Lung microvascular endothelial cell (primary cell): ENCODE measurements around the gene RAPGEFL1. TPM values are rescaled to one million over a fixed set of nuclear protein-coding genes. Genes with fewer than 3 reads are reported as not detected.
"Not testable (repeated sequence)": the region's sequence is repeated elsewhere in the genome, so short reads cannot be mapped to it uniquely, and the experiment has no call there.

Source experiments
- DNase-seq, 2 donors: peaks; one replicate each; pipeline versions ENCODE4 v3.0.0 to v3.0.0-alpha.2; 2010; ENCODE audit warnings: low read depth in 2 of 2
- total RNA-seq: library from RNA; depleted of rRNA; stranded (reverse); fragments of >200 nt; gene quantifications from 2 replicates; pipeline ENCODE4 v1.2.1, GENCODE V29; 2014

Gene RAPGEFL1
- total RNA-seq, 1 donor from 2014 or later: 0.79 TPM

- DNase-seq: peak; percentile 33 to 89
Measured at GRCh38 chr17:40203131-40203530, 25.9 kb downstream of the RAPGEFL1 start.

DNA sequence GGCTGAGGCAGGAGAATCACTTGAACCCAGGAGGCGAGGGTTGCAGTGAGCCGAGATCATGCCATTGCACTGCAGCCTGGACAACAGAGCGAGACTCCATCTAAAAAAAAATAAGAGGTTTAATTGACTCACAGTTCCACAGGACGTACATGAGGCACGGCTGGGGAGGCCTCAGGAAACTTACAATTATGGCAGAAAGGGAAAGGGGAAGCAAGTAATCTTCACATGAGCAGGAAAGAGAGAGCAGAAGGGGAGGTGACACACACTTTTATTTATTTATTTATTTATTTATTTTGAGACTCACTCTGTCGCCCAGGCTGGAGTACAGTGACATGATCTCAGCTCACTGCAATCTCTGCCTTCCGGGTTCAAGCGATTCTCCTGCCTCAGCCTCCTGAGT lies 28.9 kb downstream of the RAPGEFL1 start:
- DNase-seq: peak in 1 of 2 donors; percentile 28

- no peak for DNase-seq
Measured at GRCh38 chr17:40209404-40210093, 32.3 kb downstream of the RAPGEFL1 start.

DNA sequence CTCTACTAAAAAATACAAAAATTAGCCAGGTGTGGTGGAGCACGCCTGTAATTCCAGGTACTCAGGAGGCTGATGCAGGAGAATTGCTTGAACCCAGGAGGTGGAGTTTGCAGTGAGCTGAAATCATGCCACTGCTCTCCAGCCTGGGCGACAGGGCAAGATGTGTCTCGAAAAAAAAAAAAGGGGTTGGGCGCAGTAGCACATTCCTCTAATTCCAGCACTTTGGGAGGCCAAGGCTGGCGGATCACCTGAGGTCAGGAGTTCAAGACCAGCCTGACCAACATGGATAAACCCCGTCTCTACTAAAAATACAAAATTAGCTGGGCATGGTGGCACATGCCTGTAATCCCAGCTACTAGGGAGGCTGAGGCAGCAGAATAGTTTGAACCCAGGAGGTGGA lies 36.6 kb downstream of the RAPGEFL1 start:
- DNase-seq: not testable (repeated sequence)

GRCh38 chr17:40218006-40218739 lies 40.9 kb downstream of the RAPGEFL1 start:
- DNase-seq: no peak

- peak; percentile 96 to 98 for DNase-seq
Measured at GRCh38 chr17:40218740-40219593, 41.7 kb downstream of the RAPGEFL1 start, which contains the start of gene WIPF2. TSS of gene WIPF2 (plus strand) at chr17:40219304. CDS start at chr17:40256460, 37,156 bp downstream.

- peak in 1 of 2 donors; percentile 63 for DNase-seq
Measured at GRCh38 chr17:40219594-40220338, 42.5 kb downstream of the RAPGEFL1 start.

DNA sequence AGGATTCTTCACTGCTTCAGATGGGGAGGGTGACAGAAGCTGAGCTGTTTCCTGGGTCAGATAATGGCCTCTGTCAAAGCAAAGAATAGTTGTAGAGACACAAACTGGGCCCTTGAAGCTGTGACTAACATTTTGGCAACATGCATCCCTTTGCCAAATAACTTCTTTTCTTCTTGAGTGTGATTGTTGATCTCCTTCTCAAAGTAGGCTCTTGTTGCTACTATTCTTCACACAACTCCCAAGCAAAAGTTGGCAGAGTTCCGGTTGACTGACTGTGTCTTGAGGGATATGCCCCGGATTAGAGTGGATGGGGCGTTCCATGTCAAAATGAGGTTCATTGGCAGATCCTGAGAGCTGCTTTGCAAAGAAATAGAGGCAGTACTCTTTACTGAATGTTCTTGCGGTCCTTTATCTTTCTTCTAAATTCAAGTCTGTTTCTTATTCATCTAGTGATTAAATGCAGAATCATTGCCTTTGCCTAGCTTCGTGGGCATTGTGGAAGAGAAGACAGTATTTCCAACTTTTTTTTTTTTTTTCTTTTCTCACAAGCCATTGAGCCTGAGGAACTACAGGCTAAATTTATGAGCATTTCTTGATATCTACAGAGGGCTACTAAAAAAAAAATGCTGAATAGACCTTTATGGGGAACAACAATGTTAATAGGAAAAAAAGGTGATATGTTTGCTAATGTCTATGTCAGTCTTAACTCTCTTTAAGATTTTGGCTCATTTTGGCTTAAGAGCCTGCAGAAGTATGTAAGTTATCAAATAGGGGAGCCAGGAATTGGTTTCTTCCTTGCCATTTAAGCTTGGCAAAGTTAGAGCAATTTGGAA lies 47.7 kb downstream of the RAPGEFL1 start:
- DNase-seq: peak in 1 of 2 donors; percentile 4

DNA sequence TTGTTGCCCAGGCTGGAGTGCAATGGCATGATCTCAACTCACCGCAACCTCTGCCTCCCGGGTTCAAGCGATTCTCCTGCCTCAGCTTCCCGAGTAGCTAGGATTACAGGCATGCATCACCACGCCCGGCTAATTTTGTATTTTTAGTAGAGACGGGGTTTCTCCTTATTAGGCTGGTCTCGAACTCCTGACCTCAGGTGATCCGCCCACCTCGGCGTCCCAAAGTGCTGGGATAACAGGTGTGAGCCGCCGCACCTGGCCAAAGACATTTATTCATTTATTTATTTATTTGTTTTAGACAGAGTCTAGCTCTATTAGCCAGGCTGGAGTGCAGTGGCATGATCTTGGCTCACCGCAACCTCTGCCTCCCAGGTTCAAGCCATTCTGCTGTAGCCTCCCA lies 51.9 kb downstream of the RAPGEFL1 start:
- not testable (repeated sequence) for DNase-seq

DNA sequence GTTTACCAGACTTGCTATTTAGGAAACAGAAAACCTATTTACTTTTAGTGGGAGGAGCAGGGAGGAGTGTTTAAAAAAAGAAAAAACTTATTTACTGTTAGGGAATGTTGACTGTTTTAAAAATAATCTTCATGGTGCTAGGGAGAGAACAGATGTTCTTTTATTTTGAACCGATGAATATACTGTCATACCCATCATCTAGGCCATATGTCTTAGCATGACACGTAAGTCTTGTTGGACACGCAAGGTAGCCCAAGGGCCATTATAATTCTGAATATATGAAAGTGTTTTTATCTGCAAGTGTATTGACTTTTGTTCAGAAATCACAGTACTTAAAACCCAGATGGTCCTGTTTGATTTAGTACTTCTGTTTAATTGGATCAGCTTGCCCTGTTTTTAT lies 53.4 kb downstream of the RAPGEFL1 start:
- DNase-seq: no peak

GRCh38 chr17:40231928-40232327 lies 54.7 kb downstream of the RAPGEFL1 start:
- DNase-seq: not testable (repeated sequence)

DNA sequence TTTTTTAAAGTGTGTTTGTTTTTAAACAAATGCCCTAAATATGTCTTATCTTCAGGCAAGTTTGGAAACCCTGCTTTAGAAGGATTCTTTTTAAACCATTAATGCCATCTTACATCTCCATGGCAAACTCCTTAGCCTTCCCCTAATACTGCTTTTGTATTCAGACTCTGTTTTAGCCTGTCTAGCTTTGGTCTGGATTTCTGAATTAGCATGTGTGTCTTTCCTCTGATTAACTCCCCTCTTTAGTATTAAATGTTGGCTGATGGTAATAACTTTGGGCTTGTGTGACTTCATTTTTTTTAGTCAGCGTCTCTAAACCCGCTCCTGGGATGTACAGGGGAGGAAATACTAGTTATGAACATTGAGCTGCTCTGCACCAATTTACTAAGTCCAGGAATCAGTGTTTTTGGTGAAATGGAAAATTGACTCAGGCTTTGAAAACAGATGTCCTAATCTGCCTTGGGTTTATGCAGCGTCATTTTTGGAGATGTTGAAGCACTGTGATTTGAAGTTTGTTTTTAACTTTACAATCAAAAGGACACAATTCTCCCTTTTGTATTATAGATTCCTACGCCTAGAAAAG lies 64.1 kb downstream of the RAPGEFL1 start:
- no peak for DNase-seq

- no peak for DNase-seq
Measured at GRCh38 chr17:40242774-40243173, 65.5 kb downstream of the RAPGEFL1 start.

- no peak for DNase-seq
Measured at GRCh38 chr17:40243761-40244160, 66.5 kb downstream of the RAPGEFL1 start.

DNA sequence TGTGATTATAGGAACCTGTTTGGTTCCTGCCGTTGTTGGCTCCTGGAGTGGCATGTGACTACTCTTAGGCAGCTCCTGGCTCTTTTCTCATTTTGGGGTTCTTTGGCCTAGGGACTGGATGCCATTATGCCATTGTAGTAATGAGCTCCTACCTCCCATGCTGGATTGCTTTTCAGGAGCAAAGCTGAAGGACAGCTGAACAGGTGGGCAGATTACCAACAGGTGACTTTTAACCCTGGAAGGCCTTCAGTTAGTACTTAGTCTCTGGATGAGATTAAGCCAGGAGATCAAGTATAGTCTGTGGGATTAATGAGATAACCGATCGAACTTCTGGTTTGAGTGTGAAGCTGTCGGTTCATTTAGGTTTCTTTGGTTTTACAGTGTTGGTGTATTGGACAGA lies 67.0 kb downstream of the RAPGEFL1 start:
- no peak for DNase-seq

Other genes with a start within 250 kb of the RAPGEFL1 start
- 25.9 and 38.5 TPM in 2 replicates for gene ORMDL3, start 249.9 kb upstream of the RAPGEFL1 start, total RNA-seq
- not detected in 2 replicates for gene LRRC3C, start 249.7 kb upstream of the RAPGEFL1 start, total RNA-seq
- not detected in 2 replicates for gene GSDMA, start 214.5 kb upstream of the RAPGEFL1 start, total RNA-seq
- gene PSMD3, start 196.7 kb upstream of the RAPGEFL1 start, total RNA-seq: 66.5 and 84.3 TPM in 2 replicates
- 0.44 TPM in 1 of 2 replicates, not detected in the other for gene CSF3, start 162.0 kb upstream of the RAPGEFL1 start, total RNA-seq
- 29.2 and 30.3 TPM in 2 replicates for gene MED24, start 123.1 kb upstream of the RAPGEFL1 start, total RNA-seq
- 11.6 and 21.4 TPM in 2 replicates for gene THRA, start 114.5 kb upstream of the RAPGEFL1 start, total RNA-seq
- 0.65 and 1.2 TPM in 2 replicates for gene NR1D1, start 76.9 kb upstream of the RAPGEFL1 start, total RNA-seq
- gene MSL1, start 55.5 kb upstream of the RAPGEFL1 start, total RNA-seq: 23.1 and 37.9 TPM in 2 replicates
- gene CASC3, start 36.9 kb upstream of the RAPGEFL1 start, total RNA-seq: 20.0 and 25.0 TPM in 2 replicates
- 4.8 and 6.2 TPM in 2 replicates for gene WIPF2, start 41.8 kb downstream of the RAPGEFL1 start, total RNA-seq
- 3.8 and 8.3 TPM in 2 replicates for gene CDC6, start 110.4 kb downstream of the RAPGEFL1 start, total RNA-seq
- gene RARA, start 131.7 kb downstream of the RAPGEFL1 start, total RNA-seq: 5.4 and 6.0 TPM in 2 replicates
- gene GJD3, start 187.3 kb downstream of the RAPGEFL1 start, total RNA-seq: 2.2 and 3.0 TPM in 2 replicates
- gene TOP2A, start 240.4 kb downstream of the RAPGEFL1 start, total RNA-seq: 10.5 and 35.3 TPM in 2 replicates